ENCODE data around the gene FIGNL2.
A peak's percentile ranks its signal among the peaks of the same experiment; 100 is the strongest.

Gene FIGNL2

DNA sequence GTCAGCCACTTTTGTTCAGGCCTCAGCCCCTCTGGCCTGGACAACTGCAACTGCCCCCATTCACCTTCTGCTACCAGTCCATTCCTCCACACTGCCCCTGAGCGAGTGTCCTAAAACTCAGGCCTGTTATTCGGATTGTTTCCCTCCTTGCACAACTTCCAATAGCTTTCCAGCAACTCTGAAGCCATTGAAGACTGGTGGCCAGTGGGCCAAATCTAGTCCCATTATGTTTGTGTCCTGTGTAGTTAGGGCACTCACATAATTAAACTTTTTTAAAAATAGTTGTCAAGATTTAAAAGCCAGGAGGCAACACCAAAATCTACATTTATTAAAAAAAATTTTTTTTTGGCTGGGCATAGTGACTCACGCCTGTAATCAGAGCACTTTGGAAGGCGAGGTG, 17.8 kb upstream of the FIGNL2 start:
- DNase-seq (ENCODE audit: low read depth), result no peak
- TF ChIP-seq, protein P1, sequence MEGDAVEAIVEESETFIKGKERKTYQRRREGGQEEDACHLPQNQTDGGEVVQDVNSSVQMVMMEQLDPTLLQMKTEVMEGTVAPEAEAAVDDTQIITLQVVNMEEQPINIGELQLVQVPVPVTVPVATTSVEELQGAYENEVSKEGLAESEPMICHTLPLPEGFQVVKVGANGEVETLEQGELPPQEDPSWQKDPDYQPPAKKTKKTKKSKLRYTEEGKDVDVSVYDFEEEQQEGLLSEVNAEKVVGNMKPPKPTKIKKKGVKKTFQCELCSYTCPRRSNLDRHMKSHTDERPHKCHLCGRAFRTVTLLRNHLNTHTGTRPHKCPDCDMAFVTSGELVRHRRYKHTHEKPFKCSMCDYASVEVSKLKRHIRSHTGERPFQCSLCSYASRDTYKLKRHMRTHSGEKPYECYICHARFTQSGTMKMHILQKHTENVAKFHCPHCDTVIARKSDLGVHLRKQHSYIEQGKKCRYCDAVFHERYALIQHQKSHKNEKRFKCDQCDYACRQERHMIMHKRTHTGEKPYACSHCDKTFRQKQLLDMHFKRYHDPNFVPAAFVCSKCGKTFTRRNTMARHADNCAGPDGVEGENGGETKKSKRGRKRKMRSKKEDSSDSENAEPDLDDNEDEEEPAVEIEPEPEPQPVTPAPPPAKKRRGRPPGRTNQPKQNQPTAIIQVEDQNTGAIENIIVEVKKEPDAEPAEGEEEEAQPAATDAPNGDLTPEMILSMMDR (IDR thresholded peaks at IDR 0.05; ENCODE audit: control insufficient read depth, insufficient read depth, low read depth, low read length, missing control alignments), result no peak
- no peak overlapping the region for H3K4me3 ChIP-seq (ENCODE audit: control insufficient read depth, low read depth, low read length)

DNA sequence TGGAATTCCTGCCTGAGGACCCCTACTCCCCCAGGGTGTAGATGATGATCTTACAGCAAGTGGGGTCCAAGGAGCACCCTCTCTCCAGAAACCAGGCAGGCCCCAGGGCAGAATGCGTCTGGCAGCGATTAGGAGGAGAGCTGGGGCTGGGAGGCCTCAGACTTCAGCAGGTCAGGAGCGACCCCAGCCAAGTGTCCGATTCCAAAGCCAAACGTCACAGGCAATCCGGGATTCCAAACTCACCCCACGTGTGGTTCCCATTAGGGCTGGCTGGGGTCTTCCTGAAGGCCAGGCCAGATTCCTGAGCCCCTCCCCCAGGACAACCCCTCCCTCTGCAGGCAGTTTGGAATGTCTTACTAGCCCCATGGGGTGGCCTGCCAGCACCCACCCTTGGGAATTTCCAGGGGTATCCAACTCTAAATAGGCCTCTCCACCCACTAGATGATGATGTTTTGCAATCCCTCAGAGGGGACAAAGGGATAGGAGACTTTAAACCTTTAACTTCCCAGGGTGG, 17.3 kb upstream of the FIGNL2 start:
- H3K4me3 ChIP-seq (ENCODE audit: control insufficient read depth, low read depth, low read length), result no peak overlapping the region
- TF ChIP-seq, protein P1 (IDR thresholded peaks at IDR 0.05; ENCODE audit: control insufficient read depth, insufficient read depth, low read depth, low read length, missing control alignments), result no peak
- no peak for DNase-seq (ENCODE audit: low read depth)

DNA sequence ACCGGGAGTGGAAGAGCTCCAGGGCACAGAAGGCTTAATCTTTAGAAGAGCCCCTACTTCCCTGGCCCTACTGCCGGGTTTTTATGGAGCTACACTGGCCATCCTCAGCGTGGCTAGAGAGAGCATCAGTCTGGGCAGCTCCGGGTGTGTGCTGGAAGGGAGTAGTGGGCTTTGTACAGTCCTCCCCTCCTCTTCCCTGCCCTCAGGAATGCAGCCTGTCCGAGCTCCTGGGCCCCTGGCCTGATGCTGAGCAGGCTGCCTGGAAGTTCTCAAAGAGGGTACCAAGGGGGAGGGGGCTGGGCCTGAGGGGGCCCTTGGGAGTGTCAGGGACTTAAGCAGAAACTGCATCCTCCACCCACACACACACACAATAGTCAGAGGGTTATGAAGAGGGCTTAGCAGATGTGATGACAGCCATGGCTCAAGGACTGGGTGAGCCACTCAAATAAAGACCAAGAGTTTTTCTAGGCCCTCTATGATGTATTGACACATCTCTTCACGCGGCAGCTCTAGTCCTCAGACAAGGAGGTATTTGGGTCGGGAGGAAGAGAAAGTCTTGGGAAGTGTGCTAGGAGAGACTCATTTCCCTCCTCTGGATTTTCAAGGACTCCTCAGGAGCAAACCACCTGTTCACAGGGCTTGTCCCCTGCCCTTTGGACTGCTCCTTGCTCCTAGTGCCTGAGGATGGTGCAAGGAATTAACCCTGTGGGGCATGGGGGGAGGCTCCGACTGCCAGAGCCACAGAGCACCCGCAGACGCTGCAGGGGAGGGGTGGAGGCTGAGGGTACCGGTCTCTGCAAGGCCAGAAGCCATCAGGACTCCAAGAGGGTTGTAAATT, 16.5 kb upstream of the FIGNL2 start:
- H3K4me3 ChIP-seq (ENCODE audit: control insufficient read depth, low read depth, low read length), result no peak overlapping the region
- DNase-seq (ENCODE audit: low read depth), result no peak
- TF ChIP-seq, protein P1 (IDR thresholded peaks at IDR 0.05; ENCODE audit: control insufficient read depth, insufficient read depth, low read depth, low read length, missing control alignments), result no peak

DNA sequence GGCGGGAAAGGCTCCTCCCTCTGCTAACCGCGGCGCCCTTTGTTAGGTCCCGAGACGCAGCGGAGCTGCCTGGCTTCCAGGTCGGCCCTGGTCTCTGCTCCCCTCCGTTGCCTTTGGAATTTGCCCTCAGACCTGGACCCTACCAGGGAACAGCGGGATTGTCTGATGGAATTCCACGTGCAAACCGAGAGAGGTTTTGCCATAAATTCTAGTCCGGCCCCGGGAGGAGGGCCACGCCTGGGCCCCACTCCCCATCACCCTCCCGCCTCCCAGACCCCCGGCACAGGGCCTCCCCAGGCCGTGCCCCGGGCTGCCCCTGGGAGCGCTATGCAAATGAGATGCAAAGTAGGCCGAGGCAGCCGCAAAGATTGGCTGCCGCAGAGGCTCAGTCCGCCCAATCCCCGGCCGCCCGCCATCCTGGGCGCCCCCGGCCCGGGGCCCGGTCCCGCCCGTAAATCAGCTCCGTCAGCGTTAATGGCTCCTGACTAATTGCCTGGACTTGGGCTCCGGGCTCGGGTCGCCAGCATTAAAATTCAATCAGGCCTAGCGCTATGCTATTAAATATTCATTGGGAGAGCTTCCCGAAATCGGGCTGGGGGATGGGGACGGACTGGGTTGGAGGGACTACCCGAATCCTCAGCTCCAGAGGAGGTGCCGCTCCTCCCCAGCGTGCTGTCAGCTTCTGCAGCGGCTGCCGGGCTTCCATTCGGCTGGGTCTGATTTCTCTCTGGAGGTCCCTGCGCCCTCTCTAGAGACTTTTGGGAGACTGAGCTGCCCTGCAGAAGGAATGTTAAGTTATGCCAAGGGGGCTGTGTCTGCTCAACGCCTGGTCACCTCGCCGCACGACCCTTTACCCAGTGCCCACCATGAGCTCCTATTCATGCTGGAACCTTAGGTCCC, 15.7 kb upstream of the FIGNL2 start:
- peak overlapping the region; percentile 5; the same call in 1 of the 2 replicates for H3K4me3 ChIP-seq (ENCODE audit: control insufficient read depth, low read depth, low read length)
- DNase-seq (ENCODE audit: low read depth), result no peak
- TF ChIP-seq, protein P1 (IDR thresholded peaks at IDR 0.05; ENCODE audit: control insufficient read depth, insufficient read depth, low read depth, low read length, missing control alignments), result no peak

DNA sequence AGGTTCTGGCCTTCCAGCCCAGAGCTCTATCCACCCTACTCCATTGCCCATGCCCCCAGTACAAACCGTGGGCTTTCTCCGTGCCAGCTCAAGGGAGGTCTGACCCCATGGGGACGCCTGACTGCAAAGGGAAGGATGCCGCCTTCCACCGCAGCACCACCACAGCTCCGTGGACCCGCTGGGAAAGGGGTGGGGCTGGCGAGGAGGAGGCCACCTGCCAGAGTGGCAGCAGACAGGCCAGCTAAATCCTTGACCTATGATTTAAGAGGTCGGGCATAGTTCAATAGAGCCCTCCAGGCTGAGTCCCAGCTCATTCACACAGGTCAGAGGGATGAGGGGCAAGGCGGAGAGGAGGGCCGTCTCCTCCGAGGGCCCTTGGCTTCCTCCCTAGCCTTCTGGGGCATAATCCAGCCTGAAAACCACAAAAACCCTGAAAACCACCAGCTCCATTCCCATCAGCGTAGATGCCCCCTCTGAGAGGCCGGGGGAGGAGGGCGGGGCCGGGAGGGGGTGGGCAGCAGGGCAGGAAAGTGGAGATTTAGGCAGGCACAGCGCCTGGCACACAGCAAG, 14.9 kb upstream of the FIGNL2 start:
- no peak overlapping the region for H3K4me3 ChIP-seq (ENCODE audit: control insufficient read depth, low read depth, low read length)
- TF ChIP-seq, protein P1 (IDR thresholded peaks at IDR 0.05; ENCODE audit: control insufficient read depth, insufficient read depth, low read depth, low read length, missing control alignments), result no peak
- no peak for DNase-seq (ENCODE audit: low read depth)

DNA sequence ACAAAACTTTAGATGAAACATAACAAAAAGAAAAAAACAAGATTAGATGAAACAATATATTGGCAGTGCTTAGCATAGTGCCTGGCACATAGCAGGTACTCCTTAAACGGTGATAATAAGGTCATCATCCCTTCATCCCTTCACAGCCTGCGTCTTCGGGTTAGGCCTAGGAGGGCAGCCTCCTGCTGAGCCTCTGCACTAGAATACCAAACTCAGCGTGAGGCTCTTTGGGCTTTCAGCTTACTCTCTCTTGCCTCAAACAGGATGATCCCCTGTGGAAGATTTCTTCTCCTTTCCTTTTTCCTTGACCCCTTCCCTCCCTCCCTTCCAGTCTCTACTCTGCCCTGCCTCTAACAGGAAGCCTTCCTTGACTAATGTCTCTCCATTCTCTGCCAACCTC, 14.4 kb upstream of the FIGNL2 start:
- no peak overlapping the region for H3K4me3 ChIP-seq (ENCODE audit: control insufficient read depth, low read depth, low read length)
- no peak for DNase-seq (ENCODE audit: low read depth)
- TF ChIP-seq, protein P1 (IDR thresholded peaks at IDR 0.05; ENCODE audit: control insufficient read depth, insufficient read depth, low read depth, low read length, missing control alignments), result no peak

Data from AG09309 (cell line).